Activated gamma-delta T cell treated with anti-CD3 and anti-CD28 coated beads, Interleukin-2, amount 50 U/mL, for 16 hours (primary cell): ENCODE measurements around the gene HOXB13.

Experiments used
- DNase-seq: peaks from one replicate; pipeline ENCODE4 v3.0.0-alpha.2; 2020; ENCODE audit warnings: low read depth

HOXB13 gene

DNA sequence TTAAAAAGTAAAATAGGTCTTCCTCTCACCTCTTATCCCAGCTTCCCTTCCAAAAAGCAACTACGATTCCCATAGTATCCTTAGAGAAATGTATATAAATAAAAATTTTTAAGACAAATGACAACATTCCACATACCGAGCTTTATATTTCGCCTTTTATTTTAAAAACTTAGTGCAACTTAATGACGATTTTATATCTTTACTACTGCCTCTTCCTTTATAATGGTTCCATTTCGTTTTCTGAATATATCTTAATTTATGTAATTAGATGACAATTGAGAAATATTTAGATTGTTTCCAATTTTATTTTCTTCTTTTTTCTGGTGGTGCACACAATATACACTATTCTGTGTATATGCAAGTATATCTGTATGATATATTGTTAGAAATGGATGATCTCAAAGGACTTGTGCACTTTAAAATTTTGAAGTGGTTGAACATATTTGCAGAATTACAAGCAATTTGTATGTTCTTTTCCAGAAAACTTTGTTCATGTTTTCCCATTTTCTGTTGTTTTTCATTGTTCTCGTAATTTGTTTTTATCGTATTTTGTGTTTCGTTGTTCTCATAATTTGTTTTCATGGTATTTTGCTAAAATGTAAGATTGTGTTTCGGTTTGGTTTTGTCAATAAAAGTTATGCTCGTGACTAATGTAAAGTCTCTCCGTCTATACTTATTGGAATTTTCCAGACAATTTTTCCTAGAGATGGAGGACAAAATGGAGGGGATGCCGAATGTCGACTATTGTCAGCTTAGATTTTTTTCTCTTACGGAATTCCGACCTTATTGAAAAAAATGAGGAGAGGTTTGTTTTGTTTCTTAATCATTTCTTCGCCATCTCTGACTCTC lies 20.4 kb upstream of the HOXB13 start:
- DNase-seq, result no peak

DNA sequence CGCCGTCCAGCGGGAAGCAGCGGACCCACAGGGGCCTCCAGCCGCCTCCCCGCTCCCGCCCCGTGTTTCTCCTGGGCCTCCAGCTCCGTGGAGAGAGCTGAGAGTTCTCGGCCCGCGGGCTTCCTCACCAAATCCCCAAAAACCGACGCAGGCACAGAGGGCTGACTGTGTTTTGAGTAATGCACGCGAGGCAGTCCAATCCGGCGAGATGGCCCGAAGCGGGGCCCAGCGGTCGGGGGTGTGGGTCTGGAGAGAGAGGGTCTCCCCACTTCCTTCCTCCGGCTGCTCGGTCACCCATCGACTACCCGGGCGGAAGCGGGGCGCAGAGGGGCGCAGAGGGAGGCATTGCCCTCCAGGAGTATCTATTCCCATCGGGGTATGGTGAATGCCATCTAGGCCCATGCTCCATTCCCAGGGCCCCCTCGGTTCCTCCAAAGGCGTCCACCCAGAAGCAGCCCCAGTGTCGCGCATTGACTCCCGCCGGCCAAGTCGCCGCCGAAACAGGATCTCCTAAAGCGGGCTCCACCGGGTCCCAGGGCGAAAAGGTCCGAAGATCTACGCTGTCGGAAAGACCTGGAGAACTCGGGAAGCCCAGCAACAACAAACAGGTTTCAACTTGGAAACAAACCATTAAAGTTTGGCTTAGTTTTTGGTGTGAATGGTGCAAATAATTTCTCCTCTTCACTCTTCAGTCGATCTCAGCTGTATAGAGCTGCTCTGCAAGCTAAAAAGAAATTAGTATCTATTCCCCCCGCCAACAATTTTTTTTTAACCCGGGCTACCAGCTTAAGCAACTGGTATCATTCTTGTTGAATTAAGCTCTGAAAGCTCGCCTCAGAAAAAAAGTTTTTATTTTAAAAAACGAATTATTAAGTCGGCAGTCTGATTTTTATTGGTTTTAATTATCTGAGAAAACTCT lies 19.2 kb upstream of the HOXB13 start:
- no peak for DNase-seq

GRCh38 chr17:48746916-48747444 lies 18.4 kb upstream of the HOXB13 start:
- DNase-seq, result no peak

DNA sequence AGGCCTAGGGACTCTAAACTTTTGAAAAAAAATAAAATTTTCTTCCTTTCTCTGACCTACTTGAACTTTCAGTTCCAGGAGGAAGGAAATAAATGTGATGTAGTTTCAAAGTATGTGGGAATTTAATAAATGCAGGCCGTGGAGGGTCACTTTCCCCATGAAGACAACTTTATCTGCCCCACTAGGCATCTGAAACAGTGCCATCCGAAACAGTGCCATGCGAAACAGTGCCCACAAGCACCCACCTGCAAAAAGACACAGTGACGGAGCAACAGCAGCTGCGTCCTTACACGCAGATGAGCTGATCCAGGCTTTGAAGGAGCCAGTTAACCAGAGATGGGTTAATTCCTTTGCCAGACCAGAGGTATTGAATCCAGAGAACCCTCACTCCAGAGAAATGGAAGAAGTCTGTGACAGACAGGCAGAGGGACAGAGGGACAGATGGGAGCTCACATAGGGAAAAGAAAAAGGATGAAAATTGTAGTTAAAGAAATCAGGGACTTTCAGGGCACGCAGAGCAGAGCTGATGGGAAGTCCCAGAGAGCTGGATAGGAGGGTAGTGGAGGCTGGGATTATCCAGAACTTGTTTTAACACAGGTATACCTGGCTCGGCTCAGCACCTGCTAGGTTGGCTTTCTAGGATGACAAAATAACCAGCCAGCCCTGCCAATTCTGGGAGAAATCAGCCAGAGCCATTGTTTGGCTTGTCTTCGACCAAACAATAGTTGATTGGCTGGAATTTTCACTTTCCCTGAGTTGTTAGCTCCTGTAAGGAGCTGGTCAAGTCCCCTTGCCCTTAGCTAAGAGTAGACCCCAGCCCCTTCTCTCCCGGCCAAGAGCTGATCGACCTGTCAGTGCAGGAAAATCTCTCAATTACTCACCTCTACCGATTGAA lies 17.1 kb upstream of the HOXB13 start:
- no peak for DNase-seq

GRCh38 chr17:48740537-48740936 lies 12.0 kb upstream of the HOXB13 start:
- no peak for DNase-seq

GRCh38 chr17:48738803-48739526 lies 10.4 kb upstream of the HOXB13 start:
- no peak for DNase-seq

GRCh38 chr17:48738424-48738802 lies 9.9 kb upstream of the HOXB13 start:
- no peak for DNase-seq

DNA sequence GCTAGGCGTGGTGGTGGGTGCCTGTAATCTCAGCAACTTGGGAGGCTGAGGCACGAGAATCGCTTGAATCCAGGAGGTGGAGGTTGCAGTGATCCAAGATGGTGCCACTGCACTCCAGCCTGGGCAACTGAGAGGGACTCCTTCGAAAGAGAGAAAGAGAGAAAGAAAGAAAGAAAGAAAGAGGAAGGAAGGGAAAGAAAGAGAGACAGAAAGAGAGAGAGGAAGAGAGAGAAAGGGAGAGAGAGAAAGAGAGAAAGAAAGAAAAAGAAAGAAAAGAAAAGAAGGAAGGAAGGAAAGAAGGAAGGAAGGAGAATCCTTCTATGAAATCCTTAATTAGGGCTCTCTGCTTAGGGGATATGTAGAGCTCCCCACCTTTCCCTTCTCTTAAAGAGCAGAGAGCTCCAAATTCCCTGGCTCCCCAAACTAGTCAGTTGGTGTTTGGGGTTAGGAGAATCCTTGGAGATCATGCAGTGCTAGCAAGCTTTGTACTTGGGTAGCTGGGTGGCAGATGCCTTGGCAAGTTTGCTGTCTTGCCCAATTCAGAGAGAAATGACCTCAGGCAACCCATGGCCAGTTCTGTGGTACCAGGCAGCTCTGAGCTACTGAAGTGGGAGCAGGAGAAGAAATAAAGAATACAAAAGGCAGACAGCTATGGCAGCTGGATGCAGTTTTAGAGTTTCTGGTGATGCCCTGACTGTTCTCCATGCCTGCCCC lies 8.9 kb upstream of the HOXB13 start:
- no peak for DNase-seq

DNA sequence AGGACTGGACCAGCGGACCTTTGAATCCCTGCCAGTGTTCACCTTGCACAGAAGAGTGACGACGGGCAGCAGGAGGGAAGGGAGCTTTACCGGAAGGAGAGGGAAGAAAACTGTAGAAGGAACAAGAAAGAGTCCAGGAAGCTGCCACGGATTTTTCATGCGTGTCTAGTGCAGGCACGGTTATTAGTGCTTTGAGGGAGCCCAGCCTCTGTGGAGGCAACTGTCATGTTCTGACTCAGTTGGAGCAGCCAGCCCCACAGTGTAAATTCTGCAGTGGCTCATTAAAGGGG lies 6.5 kb upstream of the HOXB13 start:
- DNase-seq, result no peak

GRCh38 chr17:48734333-48735061 lies 5.9 kb upstream of the HOXB13 start:
- DNase-seq, result no peak

- DNase-seq, result no peak
These were observed 5.2 kb upstream of the HOXB13 start for GRCh38 chr17:48733632-48734328.

DNA sequence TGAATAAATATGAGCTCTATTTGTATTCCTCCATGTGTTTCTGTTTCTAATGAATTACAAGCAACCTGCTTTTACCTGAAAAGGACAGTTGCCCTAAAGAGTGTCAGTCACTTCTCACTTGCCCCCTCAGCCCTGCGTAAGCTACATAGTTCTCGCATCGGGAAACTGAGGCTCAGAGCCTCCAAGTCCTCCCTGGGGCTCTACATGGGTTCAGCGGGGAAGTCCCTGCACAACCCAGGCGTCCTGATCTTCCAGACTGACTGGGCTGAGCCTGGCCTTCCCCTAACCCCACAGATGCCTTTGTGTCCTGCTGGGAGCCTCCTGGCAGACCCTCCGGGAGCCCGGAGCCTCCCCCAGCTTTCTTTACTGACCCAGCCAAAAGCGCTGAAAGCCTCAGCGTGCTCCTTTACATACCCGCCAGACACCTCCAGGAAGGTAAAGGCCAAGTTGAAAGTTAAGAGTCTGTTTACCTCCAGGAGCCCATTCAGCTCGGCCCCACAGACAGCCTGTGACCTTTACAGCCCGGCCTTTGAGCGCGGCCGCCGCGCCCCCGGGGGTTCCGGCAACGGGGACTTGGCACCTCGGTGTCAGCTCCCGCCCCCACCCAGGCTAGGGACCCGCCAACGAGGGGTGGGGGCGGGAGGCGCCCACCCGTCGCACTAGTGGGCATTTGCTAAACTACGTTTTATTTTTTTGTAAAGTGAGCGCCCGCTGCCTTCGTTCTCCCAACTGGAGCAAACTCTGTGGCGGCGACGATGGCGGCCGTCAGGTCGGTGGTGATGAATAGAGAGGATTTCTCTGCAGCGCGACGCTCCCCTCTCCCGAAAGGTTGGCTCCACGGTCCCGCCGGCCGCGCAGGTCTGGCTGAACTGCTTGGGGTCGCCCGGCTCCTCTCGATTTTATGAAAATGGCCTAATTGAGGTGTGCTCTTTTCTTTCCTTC lies 4.4 kb upstream of the HOXB13 start:
- no peak for DNase-seq

DNA sequence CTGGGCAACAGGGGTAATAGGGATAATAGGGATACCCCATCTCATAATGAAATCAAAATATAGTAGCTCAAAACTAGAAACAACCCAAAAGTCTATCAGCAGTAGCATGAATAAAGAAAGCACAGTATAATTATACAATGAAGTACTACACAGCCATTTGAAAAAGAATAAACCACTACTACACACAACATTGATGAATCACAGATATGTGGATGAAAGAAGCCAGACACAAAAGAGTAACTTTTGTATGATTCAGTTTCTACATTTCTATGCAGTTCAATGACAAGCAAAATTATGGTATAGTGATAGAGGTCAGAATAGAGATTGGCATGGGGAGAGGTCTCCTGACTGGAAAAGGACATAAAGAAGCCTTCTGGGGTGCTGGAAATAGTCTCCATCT lies 2.8 kb upstream of the HOXB13 start:
- no peak for DNase-seq

- no peak for DNase-seq
These were observed 1.6 kb upstream of the HOXB13 start for GRCh38 chr17:48730240-48730550.

GRCh38 chr17:48729335-48730239 lies 1.0 kb upstream of the HOXB13 start:
- no peak for DNase-seq

DNA sequence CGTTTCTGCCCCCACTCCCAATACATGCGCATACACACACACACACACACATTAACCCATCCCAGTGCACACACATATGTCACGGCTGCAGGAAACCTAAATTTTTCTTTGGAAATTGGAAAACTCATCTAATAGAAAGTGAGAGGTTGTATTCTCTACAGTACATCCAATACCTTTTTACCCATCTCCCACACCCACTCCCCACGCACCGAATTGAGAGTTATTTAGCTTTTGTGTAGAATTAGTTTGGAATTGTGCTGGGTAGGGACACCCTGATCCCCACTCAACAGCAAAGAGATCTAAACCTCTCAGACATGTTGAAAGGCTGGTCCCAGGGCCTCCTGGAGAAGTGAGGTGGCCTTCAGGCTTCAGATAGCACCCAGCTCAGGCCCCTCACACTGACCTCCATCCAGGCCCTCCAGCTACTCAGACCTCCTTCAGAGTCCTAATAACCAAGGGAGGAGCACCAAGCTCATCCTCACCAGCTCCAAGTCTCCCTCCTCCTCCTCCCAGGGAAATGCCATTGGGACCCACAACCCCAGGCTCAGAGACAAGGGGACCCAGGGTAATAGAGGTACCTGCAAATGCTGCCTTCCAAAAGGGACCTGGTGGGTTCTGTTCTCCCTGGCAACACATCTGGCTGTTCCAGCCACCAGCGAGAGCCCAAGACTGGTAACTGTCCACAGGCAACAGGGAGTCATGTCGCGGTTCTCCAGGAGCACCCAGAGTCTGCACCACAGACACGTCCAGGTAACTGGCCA lies 955 bp downstream of the HOXB13 start:
- no peak for DNase-seq

- no peak for DNase-seq
These were observed 1.6 kb downstream of the HOXB13 start for GRCh38 chr17:48726916-48727286.
